GM12874 (cell line): ENCODE data around the gene MBD2.
A peak's percentile ranks its signal among the peaks of the same experiment; 100 is the strongest.

ENCODE experiments used
- TF ChIP-seq, protein P1 (sequence below): IDR thresholded peaks from 2 replicates; pipeline ENCODE4 v1.5.1; 2011; ENCODE audit warnings: low read depth, mild to moderate bottlenecking, control low read depth, low read length, moderate library complexity; ENCODE audit not compliant: insufficient read depth

The MBD2 gene

DNA sequence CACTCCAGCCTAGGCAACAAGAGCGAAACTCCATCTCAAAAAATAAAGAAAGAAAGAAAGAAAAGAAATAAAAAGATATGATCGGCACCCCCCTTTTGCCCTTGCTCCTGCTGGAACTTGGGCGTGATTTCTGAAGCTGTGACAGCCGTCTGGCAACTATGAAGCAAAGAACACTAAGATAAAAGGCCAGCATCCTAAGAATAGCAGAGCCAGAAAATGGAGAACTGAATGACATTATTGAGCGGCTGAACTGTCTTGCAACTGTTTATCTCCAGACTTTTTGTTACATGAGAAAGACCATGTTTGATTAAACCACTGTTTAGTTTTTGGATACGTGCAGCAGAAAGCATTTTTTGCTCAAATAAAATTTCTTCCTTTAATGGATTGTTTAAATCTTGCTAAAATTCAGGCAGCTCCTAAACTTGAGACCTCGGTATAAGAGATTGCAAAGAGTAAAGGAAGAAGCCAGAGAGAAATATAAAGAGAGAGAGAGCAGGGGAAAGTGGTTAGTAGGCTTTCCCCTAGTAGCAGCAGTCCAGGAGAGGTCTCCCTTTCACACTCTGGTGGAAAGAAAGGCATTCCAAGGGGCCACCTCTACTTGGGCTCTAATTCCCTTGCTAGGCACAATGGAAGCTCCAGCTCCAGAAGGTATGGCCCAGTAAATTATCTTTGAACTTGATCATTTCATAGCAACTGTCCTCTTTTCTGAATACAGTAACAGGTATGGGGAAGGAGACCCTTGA lies 8.2 kb upstream of the MBD2 start:
- TF ChIP-seq, protein P1, sequence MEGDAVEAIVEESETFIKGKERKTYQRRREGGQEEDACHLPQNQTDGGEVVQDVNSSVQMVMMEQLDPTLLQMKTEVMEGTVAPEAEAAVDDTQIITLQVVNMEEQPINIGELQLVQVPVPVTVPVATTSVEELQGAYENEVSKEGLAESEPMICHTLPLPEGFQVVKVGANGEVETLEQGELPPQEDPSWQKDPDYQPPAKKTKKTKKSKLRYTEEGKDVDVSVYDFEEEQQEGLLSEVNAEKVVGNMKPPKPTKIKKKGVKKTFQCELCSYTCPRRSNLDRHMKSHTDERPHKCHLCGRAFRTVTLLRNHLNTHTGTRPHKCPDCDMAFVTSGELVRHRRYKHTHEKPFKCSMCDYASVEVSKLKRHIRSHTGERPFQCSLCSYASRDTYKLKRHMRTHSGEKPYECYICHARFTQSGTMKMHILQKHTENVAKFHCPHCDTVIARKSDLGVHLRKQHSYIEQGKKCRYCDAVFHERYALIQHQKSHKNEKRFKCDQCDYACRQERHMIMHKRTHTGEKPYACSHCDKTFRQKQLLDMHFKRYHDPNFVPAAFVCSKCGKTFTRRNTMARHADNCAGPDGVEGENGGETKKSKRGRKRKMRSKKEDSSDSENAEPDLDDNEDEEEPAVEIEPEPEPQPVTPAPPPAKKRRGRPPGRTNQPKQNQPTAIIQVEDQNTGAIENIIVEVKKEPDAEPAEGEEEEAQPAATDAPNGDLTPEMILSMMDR: no peak

DNA sequence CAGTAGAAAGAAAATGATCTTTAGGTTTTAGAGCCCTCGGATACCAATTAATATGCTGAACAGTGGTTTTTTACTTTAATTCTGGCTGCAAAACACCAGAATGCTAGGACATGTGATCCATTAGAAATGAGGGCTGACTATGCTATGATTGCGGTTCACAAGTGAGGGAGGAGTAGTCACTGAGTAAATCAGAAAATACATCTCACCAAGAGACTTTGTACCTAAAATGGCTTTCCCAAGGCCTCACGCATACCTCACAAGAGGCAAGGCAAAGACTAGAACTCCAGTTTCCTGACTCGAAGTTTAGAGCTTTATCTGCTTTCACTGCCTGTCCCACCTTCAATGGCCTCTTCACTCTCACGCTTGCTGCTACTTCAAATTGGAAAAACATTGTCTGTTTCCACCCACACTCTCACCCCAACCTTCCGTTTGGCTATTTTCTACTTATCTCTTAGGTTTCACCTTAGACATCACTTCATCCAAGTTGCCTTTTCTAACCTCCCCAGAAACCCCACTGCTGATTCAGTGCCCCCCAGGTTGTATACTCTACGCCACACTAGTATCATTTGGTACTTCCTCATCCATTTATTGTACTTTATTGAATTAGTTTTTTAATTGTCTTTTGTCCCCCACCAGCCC lies 5.1 kb upstream of the MBD2 start:
- TF ChIP-seq, protein P1: no peak

DNA sequence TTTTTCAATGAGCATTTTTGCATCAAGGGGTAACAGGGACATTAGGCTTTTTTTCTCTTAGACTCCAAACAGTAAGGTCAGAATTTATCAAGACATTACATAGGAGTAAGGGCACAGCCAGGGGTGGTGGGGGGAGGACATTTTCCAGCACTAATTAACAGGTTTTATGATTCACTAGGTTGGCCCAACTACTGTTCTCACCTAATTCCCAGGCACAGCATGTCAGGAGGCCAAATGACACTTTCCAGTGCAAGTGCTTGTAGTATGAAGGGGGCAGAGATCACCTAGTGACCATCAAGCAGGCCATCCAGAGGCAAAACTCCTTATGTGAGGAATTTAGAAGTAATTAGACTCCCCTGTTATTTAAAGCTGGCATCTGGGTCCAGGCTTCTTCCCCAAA lies 3.9 kb upstream of the MBD2 start:
- TF ChIP-seq, protein P1: no peak

DNA sequence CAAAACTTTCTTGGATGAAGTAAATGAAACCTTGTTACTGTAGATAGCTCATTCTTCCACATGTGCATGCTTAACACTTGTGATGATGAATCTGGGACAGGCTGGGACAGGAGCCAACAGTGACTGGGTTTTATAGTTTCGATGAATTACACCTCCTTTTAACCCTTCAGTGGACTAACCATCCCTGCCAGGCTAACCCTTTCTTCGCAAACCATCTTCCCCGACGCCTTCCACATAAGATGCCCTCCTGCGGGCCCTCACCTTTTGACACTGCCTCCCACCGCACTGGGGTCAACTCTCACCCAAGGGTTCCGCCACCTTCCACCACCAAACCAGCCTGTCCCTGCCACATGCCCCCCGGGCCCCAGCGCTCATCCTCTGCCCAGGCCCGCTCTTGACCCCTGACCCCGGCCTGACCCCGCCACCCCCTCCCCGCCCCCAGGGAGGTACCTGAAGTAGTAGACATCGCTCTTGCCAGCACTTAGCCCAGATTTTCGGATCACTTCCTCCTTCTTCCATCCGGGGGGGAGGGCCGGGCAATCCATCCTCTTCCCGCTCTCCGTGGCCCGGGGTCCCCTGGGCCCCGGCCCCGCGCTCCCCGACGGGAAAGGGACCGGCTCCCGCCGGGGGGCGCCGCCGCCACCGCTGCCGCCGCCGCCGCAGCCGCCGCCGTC lies 764 bp downstream of the MBD2 start:
- TF ChIP-seq, protein P1: no peak

DNA sequence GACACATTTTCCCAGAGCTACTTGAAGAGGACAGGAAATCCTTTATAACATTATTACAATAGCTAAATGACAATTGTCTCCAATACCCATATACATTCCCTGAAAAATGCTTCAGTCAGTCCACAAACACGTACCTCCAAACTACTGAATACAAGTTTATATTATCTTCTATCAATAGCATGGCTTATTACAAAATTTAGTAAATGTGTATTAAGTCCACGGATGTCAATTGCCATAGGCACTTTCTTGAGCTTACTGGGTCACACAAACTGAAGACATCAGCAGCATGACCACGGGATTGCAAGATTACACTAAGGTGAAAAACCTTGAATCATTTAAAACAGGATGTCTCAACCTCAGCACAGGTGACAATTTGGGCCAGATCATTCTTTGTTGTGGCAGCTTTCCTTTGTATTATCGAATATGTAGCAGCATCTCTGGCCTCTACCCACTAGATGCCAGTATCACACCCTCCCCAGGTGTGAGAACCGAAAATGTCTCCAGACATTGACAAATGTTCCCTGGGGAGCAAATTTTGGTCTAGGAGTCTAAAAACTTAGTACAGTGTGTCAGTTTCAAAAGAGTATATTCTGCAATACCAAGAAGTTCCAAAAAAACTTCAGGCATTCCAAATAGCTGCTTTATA lies 1.4 kb downstream of the MBD2 start:
- TF ChIP-seq, protein P1: peak; percentile 42

DNA sequence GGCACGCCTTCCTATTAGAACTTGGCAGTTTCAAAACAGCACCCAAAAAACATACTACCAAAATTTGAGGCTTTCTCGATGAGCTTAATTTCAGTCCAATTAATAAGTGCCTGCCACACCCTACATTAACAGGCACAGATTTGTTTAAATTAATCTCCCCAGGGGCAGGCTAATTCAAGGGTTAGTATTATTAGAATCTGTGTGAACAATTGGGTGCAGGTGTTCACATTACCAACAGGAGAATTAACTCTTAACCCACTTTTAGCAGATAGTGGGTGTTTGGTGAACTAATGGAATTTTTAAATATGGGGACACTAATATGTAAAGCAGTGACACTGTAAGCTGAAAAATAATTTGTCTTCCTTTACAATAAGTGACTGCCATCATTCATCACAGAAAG lies 4.1 kb downstream of the MBD2 start:
- TF ChIP-seq, protein P1: no peak

DNA sequence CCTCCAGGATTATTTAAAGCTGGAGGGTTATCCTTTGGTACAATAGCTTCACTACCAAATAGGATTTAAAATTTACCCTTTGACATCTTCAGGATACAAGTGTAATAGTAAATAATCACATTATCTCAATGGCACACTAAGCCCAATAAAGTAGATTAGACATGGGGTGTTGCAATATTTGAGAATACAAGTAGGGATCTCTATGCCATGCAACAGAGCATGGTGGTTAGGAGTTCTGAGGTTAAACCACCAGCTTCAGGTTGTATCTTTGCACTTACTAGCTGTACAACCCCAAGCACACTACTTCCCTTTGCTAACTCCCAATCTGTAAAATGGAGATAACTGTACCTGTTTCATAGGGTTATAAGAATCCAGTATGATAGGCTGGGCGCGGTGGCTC lies 6.2 kb downstream of the MBD2 start:
- TF ChIP-seq, protein P1: no peak
